Calu3 (cell line): ENCODE measurements around the gene SGCD. TPM values are rescaled to one million over a fixed set of nuclear protein-coding genes. Genes with fewer than 3 reads are reported as not detected.
A peak's percentile ranks its signal among the peaks of the same experiment; 100 is the strongest.

ENCODE experiments used
- BruUV-seq: library from RNA; stranded (reverse); fragments of 400-500 nt; replicated peaks from 2 replicates; lab custom pipeline; 2021; lab: Mats Ljungman, UMichigan
- CTCF ChIA-PET: fragments of 300-600 bp; sonication (Branson Sonifier 250); formaldehyde crosslinking; loops from one replicate; lab custom pipeline; 2022; ENCODE audit warnings: antibody characterized with exemption; lab: Charles Lee
- DNase-seq: peaks from one replicate; pipeline ENCODE4 v3.0.0; 2022
- H3K27ac Mint-ChIP-seq: one replicate; pipeline ENCODE4 v1.8.0; 2022; ENCODE audit warnings: mixed read lengths; ENCODE audit not compliant: unreplicated experiment
- H3K27me3 Mint-ChIP-seq: one replicate; pipeline ENCODE4 v1.8.0; 2022; ENCODE audit warnings: mixed read lengths; ENCODE audit not compliant: unreplicated experiment
- H3K36me3 Mint-ChIP-seq: one replicate; pipeline ENCODE4 v1.8.0; 2022; ENCODE audit warnings: mild to moderate bottlenecking, moderate library complexity, mixed read lengths; ENCODE audit not compliant: insufficient read depth, unreplicated experiment
- H3K4me1 Mint-ChIP-seq: one replicate; pipeline ENCODE4 v1.8.0; 2022; ENCODE audit warnings: mild to moderate bottlenecking, low read depth, mixed read lengths; ENCODE audit not compliant: unreplicated experiment
- H3K4me3 Mint-ChIP-seq: one replicate; pipeline ENCODE4 v1.8.0; 2022; ENCODE audit warnings: mild to moderate bottlenecking, low read depth, moderate library complexity, mixed read lengths; ENCODE audit not compliant: unreplicated experiment
- H3K9me3 Mint-ChIP-seq: one replicate; pipeline ENCODE4 v1.8.0; 2022; ENCODE audit warnings: low read depth, mixed read lengths; ENCODE audit not compliant: unreplicated experiment
- intact Hi-C: fragments of 100-400 bp; cut with micrococcal nuclease; formaldehyde crosslinking; loops from one replicate; pipeline ENCODE4 v1.10.0; 2022; ENCODE audit not compliant: unreplicated experiment
- total RNA-seq: library from RNA; stranded (reverse); gene quantifications from 2 replicates; pipeline ENCODE4 v1.2.3, GENCODE V29; 2022
- TF ChIP-seq, protein P1 (sequence below): fragments of 200-600 bp; IDR thresholded peaks from one replicate; pipeline ENCODE4 v1.8.0; 2022; ENCODE audit warnings: antibody characterized with exemption; ENCODE audit not compliant: unreplicated experiment

The SGCD gene
- total RNA-seq, 1 experiment from 2014 or later = not detected

- TF ChIP-seq, protein P1, sequence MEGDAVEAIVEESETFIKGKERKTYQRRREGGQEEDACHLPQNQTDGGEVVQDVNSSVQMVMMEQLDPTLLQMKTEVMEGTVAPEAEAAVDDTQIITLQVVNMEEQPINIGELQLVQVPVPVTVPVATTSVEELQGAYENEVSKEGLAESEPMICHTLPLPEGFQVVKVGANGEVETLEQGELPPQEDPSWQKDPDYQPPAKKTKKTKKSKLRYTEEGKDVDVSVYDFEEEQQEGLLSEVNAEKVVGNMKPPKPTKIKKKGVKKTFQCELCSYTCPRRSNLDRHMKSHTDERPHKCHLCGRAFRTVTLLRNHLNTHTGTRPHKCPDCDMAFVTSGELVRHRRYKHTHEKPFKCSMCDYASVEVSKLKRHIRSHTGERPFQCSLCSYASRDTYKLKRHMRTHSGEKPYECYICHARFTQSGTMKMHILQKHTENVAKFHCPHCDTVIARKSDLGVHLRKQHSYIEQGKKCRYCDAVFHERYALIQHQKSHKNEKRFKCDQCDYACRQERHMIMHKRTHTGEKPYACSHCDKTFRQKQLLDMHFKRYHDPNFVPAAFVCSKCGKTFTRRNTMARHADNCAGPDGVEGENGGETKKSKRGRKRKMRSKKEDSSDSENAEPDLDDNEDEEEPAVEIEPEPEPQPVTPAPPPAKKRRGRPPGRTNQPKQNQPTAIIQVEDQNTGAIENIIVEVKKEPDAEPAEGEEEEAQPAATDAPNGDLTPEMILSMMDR = no peak
- DNase-seq = no peak
- H3K9me3 Mint-ChIP-seq = peaks cover 3% of the 10 kb centered on the region
- intact Hi-C loops = no loop called here
- no peaks in the 10 kb centered on the region for H3K27me3 Mint-ChIP-seq
- CTCF ChIA-PET = no interaction called here
- H3K36me3 Mint-ChIP-seq = no peaks in the 10 kb centered on the region
- H3K4me1 Mint-ChIP-seq = peaks cover 10% of the 10 kb centered on the region
- H3K27ac Mint-ChIP-seq = no peak overlapping the region
- BruUV-seq = no TSS peak
- no peak overlapping the region for H3K4me3 Mint-ChIP-seq
Observed at GRCh38 chr5:156803404-156803803, 476.4 kb downstream of the SGCD start.

GRCh38 chr5:156812959-156813358 is 486.0 kb downstream of the SGCD start:
- Mint-ChIP-seq H3K27me3 (no peaks in the 10 kb centered on the region), H3K36me3 (no peaks in the 10 kb centered on the region), H3K9me3 (no peaks in the 10 kb centered on the region), H3K4me3 (no peak overlapping the region), H3K27ac (no peak overlapping the region), H3K4me1 (no peaks in the 10 kb centered on the region)
- TF ChIP-seq, protein P1 = no peak
- intact Hi-C loops = no loop called here
- no peak for DNase-seq
- CTCF ChIA-PET = no interaction called here
- no TSS peak for BruUV-seq

GRCh38 chr5:156815988-156816599 is 489.1 kb downstream of the SGCD start:
- Mint-ChIP-seq H3K4me1 (no peaks in the 10 kb centered on the region), H3K27me3 (no peaks in the 10 kb centered on the region), H3K4me3 (no peak overlapping the region), H3K36me3 (no peaks in the 10 kb centered on the region), H3K27ac (no peak overlapping the region), H3K9me3 (no peaks in the 10 kb centered on the region)
- TF ChIP-seq, protein P1 = peak; percentile 35
- intact Hi-C loops = loop anchor here (5.0 kb wide), 1 partner anchor 139 kb away; no protein-coding TSS in a partner anchor
- CTCF ChIA-PET = interaction anchor here (0.6 to 1.0 kb wide), 3 partner anchors 18 to 868 kb away, joined by 3 read pairs; no protein-coding TSS in a partner anchor
- BruUV-seq = no TSS peak
- peak; percentile 64 for DNase-seq
